Ectodermal cell (in vitro differentiated cells): ENCODE results near the gene DYNC1H1.

ENCODE experiments used
- H3K27ac ChIP-seq: 2 replicates; pipeline ENCODE4 v1.7.0; 2013; ENCODE audit warnings: mild to moderate bottlenecking, low read depth, low read length; ENCODE audit not compliant: insufficient read depth, poor library complexity, severe bottlenecking
- H3K27me3 ChIP-seq: 2 replicates; pipeline ENCODE4 v1.7.0; 2013; ENCODE audit warnings: mild to moderate bottlenecking, low read length; ENCODE audit not compliant: insufficient read depth, control insufficient read depth, poor library complexity, severe bottlenecking
- H3K36me3 ChIP-seq: one replicate; pipeline ENCODE4 v1.7.0; 2013; ENCODE audit warnings: low read length; ENCODE audit not compliant: control insufficient read depth, insufficient read depth
- H3K4me1 ChIP-seq: one replicate; pipeline ENCODE4 v1.7.0; 2013; ENCODE audit warnings: low read length; ENCODE audit not compliant: control insufficient read depth, insufficient read depth
- H3K4me3 ChIP-seq: 2 replicates; pipeline ENCODE4 v1.7.0; 2013; ENCODE audit warnings: low read depth, low read length, control low read depth; ENCODE audit not compliant: insufficient read depth
- H3K9me3 ChIP-seq: 2 replicates; pipeline ENCODE4 v1.7.0; 2013; ENCODE audit warnings: mild to moderate bottlenecking, low read length, moderate library complexity; ENCODE audit not compliant: control insufficient read depth
- WGBS, 2 experiments: methylation state at CpG; one replicate each; pipeline ENCODE4 v1.1.7; 2013; ENCODE audit warnings: missing lambda C conversion rate in 2 of 2; 5-methylcytosine and 5-hydroxymethylcytosine counted together

Gene DYNC1H1

DNA sequence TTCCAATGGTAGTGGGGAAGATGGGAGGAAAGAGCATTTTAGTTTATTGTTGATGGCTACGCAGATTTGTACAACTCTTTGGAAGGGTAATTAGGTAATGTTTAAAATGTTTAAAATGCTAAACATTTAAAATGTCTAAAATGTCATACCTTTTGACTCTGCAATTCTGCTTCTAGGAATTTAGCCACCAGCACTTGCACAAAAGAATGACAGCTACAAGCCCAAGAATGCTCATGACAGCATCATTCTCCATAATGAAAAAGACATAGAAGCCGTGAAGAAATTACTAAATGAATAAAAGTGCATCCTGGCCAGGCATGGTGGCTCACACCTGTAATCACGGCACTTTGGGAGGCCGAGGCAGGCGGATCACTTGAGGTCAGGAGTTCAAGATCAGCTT lies 19.9 kb upstream of the DYNC1H1 start:
- H3K4me3 ChIP-seq, result no peak overlapping the region
- H3K4me1 ChIP-seq, result peaks cover 5% of the 10 kb centered on the region
- WGBS, 2 experiments, result 66 to 69% methylated on average over 5 of the region's 5 CpGs
- H3K9me3 ChIP-seq, result no peaks in the 10 kb centered on the region
- H3K27me3 ChIP-seq, result peaks cover 4% of the 10 kb centered on the region
- no peak overlapping the region for H3K27ac ChIP-seq
- no peaks in the 10 kb centered on the region for H3K36me3 ChIP-seq

DNA sequence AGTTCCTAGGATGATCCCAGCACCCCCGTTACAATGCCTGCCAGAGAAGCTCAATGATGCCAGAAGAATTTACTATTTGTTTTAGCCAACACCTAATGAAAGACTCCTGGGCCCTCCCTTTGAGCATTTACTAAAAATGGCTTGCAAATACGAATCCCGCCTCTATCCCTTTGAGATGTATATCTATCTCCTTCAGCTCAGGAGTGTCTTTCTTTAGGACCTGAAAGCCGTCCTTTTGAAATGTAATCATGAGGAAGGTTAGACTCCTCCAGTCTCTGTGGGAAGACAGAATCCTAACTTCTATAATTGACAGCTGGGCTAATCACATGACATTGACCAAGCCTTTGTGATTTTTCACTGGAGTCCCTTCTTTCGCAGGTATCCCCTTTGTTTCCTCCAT lies 19.2 kb upstream of the DYNC1H1 start:
- H3K4me3 ChIP-seq, result no peak overlapping the region
- peaks cover 5% of the 10 kb centered on the region for H3K4me1 ChIP-seq
- peaks cover 4% of the 10 kb centered on the region for H3K27me3 ChIP-seq
- H3K36me3 ChIP-seq, result no peaks in the 10 kb centered on the region
- H3K27ac ChIP-seq, result no peak overlapping the region
- no peaks in the 10 kb centered on the region for H3K9me3 ChIP-seq
- 5 to 9% methylated on average over 5 of the region's 5 CpGs for WGBS, 2 experiments

GRCh38 chr14:101947577-101947903 lies 16.8 kb upstream of the DYNC1H1 start:
- Histone ChIP-seq H3K4me1 (peaks cover 5% of the 10 kb centered on the region), H3K4me3 (peak overlapping the region; percentile 96), H3K27me3 (peaks cover 4% of the 10 kb centered on the region), H3K36me3 (no peaks in the 10 kb centered on the region), H3K27ac (peak overlapping the region; percentile 97), H3K9me3 (no peaks in the 10 kb centered on the region)
- 30 to 33% methylated on average over 8 of the region's 8 CpGs for WGBS, 2 experiments

DNA sequence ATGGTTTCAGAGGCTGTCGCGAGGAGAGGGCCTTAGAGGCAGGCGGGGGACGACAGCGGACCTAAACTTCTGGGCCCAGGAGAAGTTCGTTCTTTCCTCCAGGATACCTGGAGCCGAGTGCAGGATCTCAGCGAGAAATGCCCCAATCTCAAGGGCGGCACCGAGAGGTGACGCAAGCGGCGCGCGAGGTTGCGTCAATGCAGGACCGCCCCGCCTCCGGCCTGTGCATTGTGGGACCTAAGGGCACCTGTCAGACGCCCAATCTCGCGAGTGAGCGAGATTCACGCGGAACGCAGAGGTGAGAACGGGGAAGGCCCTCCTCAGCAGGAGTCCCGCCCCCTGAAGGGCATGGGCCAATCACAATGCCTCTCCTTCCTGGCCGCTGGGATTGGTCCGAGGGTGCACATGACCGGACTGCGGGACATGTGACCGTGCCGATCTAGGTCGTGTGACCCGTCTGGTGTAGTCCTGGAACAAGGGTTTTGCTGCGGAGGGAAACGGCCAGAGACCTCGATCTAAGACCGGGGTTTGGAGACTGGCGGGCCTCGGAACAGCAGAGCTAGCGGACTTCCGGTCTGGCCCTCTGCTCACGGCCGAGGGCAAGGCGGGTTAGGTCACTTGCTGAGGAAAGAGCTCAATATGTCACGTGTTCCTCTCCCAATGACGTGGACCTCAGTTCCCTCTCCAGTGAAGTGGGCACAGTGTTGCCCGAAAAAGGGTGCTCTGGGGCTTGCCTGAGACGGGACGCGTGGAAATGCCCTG lies 16.3 kb upstream of the DYNC1H1 start:
- 0% methylated on average over 53 of the region's 53 CpGs for WGBS, 2 experiments

DNA sequence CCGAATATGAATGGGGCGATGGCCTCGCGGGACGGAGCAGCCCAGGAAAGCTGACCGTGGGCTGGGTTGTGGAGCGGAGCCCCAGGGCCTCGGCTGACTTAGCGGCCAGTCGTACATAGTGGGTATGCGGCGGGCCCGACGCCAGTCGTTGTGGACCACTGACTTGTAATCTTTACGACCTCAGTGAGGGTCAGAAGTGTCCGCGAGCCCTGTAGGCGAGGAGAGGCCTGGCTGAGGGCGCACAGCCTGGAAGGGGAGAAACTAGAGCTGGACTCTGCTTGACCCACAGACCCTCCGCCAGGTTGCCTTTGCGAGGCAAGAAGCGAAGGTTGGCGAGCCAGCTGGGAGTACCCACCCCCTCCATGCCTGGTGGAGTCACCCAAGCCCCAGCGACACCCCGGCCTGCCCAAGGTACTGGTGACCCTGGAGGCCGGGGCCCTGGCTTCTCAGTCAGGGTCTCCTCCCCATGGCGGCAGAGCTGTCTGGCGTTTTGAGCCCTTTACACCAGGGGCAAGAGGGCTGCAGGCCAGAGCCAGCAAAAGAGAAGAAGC lies 15.6 kb upstream of the DYNC1H1 start:
- WGBS, 2 experiments, result 29 to 30% methylated on average over 29 of the region's 29 CpGs

More for the DNA sequence above, 16.3 kb upstream of the DYNC1H1 start:
- H3K9me3 ChIP-seq, result no peaks in the 10 kb centered on the region
- no peaks in the 10 kb centered on the region for H3K36me3 ChIP-seq
- peak overlapping the region; percentile 97 for H3K27ac ChIP-seq
- peak overlapping the region; percentile 96 for H3K4me3 ChIP-seq
- peaks cover 4% of the 10 kb centered on the region for H3K27me3 ChIP-seq
- H3K4me1 ChIP-seq, result peaks cover 5% of the 10 kb centered on the region

GRCh38 chr14:101950100-101950499 lies 14.3 kb upstream of the DYNC1H1 start:
- Histone ChIP-seq H3K4me1 (peaks cover 5% of the 10 kb centered on the region), H3K9me3 (no peaks in the 10 kb centered on the region), H3K36me3 (no peaks in the 10 kb centered on the region), H3K4me3 (no peak overlapping the region), H3K27me3 (peaks cover 4% of the 10 kb centered on the region), H3K27ac (no peak overlapping the region)
- 75 to 80% methylated on average over 4 of the region's 4 CpGs for WGBS, 2 experiments

More for the DNA sequence above, 15.6 kb upstream of the DYNC1H1 start:
- no peaks in the 10 kb centered on the region for H3K36me3 ChIP-seq
- peak overlapping the region; percentile 77 for H3K27ac ChIP-seq
- no peaks in the 10 kb centered on the region for H3K9me3 ChIP-seq
- peaks cover 5% of the 10 kb centered on the region for H3K4me1 ChIP-seq
- H3K27me3 ChIP-seq, result peaks cover 4% of the 10 kb centered on the region
- H3K4me3 ChIP-seq, result peak overlapping the region; percentile 96

- no peaks in the 10 kb centered on the region for H3K27me3 ChIP-seq
- 91% methylated on average over 4 of the region's 4 CpGs for WGBS, 2 experiments
- no peak overlapping the region for H3K27ac ChIP-seq
- no peaks in the 10 kb centered on the region for H3K36me3 ChIP-seq
- no peak overlapping the region for H3K4me3 ChIP-seq
- H3K9me3 ChIP-seq, result no peaks in the 10 kb centered on the region
- peaks cover 5% of the 10 kb centered on the region for H3K4me1 ChIP-seq
Measured at GRCh38 chr14:101950516-101951215, 13.7 kb upstream of the DYNC1H1 start.

DNA sequence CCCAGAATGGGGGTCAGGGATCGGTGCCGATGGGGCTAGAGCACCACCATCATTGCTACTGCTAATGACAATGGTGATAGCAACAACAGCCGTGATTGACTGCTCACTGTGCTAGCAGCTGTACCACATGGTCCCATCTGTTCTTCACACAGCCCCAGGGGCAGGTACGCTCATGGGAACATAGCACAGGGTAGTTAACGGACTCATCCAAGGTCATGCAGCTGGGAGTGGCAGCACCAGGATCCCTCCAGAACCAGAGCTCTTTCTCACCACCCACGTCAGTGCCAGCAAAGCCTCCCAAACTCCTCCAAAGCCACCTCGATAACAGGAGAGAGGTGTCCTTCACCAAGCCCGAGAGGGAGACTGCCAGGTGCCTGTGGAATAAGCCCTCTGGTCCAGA lies 11.2 kb upstream of the DYNC1H1 start:
- H3K27ac ChIP-seq, result no peak overlapping the region
- H3K27me3 ChIP-seq, result no peaks in the 10 kb centered on the region
- H3K4me3 ChIP-seq, result no peak overlapping the region
- H3K4me1 ChIP-seq, result peaks cover 5% of the 10 kb centered on the region
- H3K36me3 ChIP-seq, result no peaks in the 10 kb centered on the region
- no peaks in the 10 kb centered on the region for H3K9me3 ChIP-seq
- 80 to 86% methylated on average over 8 of the region's 8 CpGs for WGBS, 2 experiments

DNA sequence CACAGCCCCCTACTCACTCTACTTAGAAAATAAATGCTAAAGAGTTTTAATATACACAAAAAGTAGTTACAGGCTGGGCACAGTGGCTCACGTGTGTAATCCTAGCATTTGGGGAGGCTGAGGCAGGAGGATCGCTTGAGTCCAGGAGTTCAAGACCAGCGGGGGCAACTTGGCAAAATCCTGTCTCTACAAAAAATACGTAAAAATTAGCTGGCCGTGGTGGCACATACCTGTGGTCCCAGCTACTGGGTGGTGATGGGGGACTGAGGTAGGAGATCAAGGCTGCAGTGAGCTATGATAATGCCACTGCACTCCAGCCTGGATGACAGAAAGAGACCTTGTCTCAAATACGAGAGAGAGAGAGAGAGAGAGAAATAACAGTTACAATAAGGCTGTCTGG lies 9.9 kb upstream of the DYNC1H1 start:
- Histone ChIP-seq H3K27ac (no peak overlapping the region), H3K36me3 (no peaks in the 10 kb centered on the region), H3K9me3 (no peaks in the 10 kb centered on the region), H3K27me3 (no peaks in the 10 kb centered on the region), H3K4me3 (no peak overlapping the region), H3K4me1 (no peaks in the 10 kb centered on the region)
- 84 to 89% methylated on average over 6 of the region's 6 CpGs for WGBS, 2 experiments

- H3K9me3 ChIP-seq, result no peaks in the 10 kb centered on the region
- no peaks in the 10 kb centered on the region for H3K36me3 ChIP-seq
- H3K27me3 ChIP-seq, result no peaks in the 10 kb centered on the region
- H3K27ac ChIP-seq, result no peak overlapping the region
- H3K4me1 ChIP-seq, result no peaks in the 10 kb centered on the region
- WGBS, 2 experiments, result 92% methylated on average over 34 of the region's 34 CpGs
- H3K4me3 ChIP-seq, result no peak overlapping the region
Measured at GRCh38 chr14:101955695-101956161, 8.6 kb upstream of the DYNC1H1 start.
